ENCODE measurements around the gene LIG1.

Gene LIG1

DNA sequence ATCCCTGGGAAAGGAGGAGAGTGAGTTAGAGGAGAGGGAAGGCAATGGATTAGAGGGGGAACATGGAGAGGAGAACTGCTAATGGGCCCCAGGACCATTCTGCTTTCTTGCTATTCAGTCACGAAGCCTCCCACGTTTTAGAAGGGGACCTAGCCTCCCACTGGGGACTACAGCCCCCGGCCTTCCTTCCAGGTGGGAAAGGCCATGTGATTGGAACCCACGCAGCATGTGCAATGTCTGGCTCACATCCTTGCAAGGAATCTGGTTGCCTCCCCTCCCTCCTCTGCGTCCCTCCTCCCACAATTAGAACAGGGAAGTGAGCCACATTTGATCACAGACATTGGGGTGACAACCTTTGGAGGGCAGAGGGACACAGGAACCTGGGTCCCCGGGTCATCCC, 37.0 kb downstream of the LIG1 start:
- no peak overlapping the region for H3K4me3 ChIP-seq (ENCODE audit: low read depth, low read length)
- no peak for DNase-seq (ENCODE audit: low read depth)

DNA sequence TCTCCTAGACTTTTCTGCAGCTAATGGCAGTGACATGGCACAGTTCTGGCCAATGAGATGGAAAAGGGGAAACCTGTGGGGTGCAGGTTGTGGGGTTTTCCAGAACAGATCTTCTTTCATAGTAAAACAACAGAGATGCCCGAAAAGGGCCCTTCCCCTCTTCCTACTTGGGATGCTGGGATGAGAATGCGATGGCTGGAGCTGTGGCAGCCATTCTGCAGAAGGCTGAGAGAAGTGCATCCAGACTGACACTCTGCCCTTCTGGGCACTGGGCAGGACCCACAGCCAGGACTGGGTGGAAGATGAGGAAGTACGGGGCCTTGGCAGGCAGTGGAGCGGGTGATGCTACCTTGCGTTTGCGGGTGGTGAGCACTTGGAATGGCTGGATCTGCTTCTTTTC, 42.6 kb downstream of the LIG1 start:
- no peak for DNase-seq (ENCODE audit: low read depth)
- no peak overlapping the region for H3K4me3 ChIP-seq (ENCODE audit: low read depth, low read length)

DNA sequence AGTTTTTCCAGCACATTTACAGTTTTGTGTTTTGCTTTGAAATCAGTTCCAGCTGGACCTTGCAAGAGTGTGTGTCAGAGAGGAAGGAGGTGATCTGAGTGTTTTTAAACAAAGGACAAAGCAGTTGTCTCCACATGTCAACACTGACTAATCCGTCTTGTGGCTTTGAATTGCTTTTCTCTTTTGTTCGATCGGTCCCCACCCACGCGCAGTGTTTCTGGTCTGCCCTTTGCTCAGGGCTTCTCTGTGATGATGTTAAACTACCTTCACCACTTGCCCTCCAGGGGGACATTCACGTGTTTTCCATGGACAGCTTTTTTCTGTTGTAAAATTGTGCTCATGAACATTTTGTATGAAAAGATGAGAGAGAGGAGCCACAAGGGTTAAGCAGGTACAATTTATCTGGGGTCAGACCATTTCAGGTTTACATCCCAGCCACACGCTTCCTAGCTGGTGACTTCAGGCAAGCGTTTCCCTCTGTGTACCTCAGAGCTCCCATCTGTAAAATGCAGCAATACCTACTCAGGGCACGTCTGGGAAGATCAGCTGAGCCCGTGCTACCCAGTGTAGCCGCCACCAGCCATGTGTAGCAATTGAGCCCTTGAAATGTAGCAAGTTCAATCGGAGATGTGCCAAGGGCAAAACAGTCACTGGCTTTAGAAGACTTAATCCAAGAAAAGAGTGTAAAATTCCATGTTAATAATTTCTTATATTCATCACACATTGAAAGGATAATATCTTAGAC, 46.1 kb downstream of the LIG1 start:
- DNase-seq (ENCODE audit: low read depth) = peak; percentile 44
- H3K4me3 ChIP-seq (ENCODE audit: low read depth, low read length) = no peak overlapping the region

DNA sequence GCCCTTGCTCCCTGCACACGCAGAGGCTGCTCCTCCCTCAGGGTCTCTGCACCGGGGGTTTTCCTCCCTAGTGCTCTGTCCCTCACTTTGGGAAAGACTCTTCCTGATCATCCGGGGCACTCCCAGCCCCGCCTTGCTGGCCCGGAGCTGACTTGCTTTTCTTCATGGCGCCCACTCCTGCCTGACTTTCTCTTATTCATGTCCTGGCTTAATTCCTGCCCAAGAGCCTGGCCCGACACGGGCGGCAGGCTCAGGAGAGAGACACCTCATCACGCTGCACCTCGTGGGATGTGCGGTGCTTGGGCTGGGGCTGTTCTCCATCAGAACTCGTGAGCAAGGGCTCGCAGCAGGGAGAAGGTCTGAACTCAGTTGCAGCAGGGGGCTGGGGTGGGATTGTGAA, 47.7 kb downstream of the LIG1 start:
- H3K4me3 ChIP-seq (ENCODE audit: low read depth, low read length) = no peak overlapping the region
- no peak for DNase-seq (ENCODE audit: low read depth)

DNA sequence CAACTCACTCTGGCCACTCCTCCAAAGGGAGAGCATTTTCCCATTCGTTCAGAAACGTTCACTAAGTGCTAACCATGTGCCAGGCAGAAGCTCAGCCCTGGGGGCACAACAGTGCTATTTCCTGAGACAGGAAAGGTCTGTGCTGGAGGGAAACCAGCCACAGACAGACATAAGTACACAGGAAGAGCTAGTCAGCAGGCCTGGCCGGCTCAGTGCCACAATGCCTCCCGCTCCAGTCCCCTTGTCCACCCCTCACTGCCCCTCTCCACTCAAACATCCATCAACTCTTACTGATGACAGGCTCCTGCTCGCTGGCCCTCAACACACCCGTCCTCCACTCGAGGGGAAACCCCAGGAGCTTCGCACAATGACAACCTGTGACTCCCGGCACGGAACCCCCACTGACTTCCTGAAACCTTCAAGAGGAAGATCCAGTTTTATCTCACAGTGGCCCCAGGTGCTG, 48.2 kb downstream of the LIG1 start:
- DNase-seq (ENCODE audit: low read depth) = no peak
- no peak overlapping the region for H3K4me3 ChIP-seq (ENCODE audit: low read depth, low read length)

DNA sequence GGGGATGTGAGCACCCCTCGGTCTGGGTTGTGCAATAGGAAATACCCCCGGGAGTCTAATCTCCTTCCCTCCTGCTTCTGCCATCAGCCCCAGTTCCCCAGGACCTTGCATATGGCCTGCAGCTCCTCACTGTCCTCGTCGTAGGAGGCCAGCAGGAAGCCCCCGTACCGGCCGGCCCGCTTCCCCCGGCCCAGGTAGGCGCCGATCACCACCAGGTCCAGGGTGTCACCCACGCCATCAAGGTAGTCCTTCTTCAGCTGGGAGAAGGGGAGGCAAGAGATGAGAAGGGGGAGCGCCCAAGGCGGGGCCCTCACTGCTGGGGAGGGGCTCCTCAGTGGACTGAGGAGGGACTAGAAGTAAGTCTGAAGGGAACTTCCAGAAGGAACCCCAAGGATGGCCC, 49.1 kb downstream of the LIG1 start:
- DNase-seq (ENCODE audit: low read depth) = no peak

DNA sequence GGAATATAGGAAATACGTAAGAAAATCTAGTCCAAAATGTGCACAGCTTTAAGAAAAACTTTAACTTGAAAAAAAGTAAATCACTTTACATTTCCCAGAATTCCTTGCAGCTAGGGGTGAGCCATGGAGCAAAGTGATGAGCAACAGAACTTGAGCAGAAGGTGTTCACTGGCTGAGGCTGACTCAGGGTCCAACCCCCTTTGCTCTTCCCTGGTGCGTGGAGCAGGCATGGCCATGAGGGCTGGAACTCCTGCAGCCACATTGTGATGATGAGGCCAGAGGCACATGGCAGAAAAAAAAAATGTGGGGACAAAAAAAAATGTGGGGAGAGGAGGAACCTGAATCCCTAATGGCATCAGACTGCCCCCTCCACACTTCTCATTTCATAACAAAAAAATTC, 49.6 kb downstream of the LIG1 start:
- no peak overlapping the region for H3K4me3 ChIP-seq (ENCODE audit: low read depth, low read length)
- DNase-seq (ENCODE audit: low read depth) = no peak

More for the DNA sequence above, 49.1 kb downstream of the LIG1 start:
- H3K4me3 ChIP-seq (ENCODE audit: low read depth, low read length) = no peak overlapping the region

DNA sequence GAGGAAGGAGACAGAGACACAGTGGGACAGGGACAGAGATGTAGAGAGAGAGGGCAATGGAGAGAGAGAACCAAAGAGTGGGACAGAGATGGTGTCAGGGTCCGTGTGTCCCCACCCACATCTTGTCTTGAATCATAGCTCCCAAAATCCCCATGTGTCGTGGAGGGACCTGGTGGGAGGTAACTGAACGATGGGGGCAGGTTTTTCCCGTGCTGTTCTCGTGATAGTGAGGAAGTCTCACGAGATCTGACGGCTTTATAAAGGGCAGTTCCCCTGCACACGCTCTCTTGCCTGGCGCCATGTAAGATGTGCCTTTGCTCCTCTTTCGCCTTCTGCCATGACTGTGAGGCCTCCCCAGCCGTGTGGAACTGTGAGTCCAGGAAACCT, 52.0 kb downstream of the LIG1 start:
- no peak for DNase-seq (ENCODE audit: low read depth)

DNA sequence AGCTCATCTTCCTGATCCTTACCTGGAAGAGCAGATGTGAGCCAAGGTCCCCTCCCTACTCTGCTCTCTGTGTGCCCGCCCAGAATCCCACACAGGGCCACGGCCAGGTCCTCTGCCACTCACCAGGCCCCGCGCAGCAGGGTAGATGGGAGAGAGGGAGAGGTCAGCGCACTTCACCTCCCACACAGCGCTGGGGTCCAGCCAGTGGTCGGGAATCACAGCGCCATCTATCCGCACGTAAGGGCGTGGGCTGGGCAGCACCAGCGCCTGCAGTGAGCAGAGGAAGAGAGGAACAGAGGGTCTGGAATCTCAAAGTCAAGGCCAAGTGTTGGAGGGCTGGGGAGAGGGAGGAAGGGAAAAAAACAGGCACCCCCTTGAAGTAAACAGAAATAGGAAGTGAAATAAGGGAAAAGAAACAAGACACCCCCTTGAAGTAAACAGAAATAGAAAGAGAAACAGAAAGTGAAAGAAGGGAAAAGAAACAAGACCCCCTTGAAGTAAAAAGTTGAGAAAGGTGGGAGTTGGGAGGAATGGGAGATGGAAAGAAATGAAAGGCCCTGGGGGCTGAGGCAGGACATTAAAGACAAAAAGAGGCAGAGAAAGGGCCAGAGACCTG, 52.5 kb downstream of the LIG1 start:
- DNase-seq (ENCODE audit: low read depth) = no peak
- no peak overlapping the region for H3K4me3 ChIP-seq (ENCODE audit: low read depth, low read length)

More for the DNA sequence above, 52.0 kb downstream of the LIG1 start:
- H3K4me3 ChIP-seq (ENCODE audit: low read depth, low read length) = no peak overlapping the region

DNA sequence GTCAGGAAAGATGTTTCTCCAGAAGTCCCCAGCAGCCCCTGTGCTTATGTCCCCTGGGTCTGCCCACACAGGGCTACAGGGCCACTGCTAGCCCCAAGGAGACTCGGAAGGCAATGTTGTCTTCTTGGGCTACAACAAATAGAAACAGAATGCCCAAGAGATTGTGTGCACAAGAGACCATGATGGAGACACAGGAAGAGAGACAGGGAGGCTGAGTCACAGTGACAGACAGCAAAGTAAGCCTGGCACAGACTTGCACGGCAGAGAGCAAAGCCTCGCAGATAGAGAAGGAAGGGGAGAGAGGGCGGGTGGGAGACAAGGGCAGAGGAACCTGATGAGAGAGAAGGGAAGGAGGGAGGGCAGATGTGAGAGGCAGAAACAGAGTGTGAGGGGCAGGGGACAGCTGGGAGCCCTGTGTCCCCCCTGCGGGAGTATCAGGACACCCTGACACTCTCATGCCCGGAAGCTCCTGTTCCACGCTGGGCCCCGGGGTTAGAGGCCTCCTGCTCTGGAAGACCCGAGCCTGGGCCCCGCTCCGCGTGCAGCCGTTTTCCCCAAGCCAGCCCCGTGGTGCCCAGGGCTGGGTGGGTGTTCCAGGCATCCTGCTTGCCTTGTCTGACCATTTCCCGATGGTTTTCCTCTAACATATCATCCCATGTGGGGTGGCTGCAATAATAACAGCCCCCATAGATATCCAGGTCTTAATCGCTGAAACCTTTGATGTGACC, 56.8 kb downstream of the LIG1 start:
- no peak overlapping the region for H3K4me3 ChIP-seq (ENCODE audit: low read depth, low read length)
- DNase-seq (ENCODE audit: low read depth) = no peak

DNA sequence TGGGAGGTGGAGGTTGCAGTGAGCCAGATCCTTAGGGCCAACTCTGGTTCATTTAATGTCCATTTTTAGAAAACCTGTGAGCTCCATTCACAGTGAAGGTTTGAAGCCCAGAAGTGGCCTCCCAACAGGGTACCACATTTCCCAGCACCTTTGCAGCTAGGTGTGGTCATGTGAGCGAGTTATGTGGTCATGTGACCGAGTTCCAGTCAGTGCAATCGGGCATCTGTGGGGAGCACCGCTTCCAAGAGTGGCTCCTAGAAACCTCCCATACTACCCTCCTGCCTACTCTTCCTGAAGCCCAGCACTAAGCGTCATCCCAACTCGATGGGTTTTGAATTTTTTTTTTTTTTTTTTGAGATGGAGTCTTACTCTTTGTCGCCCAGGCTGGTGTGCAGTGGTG, 58.9 kb downstream of the LIG1 start:
- DNase-seq (ENCODE audit: low read depth) = no peak
- H3K4me3 ChIP-seq (ENCODE audit: low read depth, low read length) = no peak overlapping the region

DNA sequence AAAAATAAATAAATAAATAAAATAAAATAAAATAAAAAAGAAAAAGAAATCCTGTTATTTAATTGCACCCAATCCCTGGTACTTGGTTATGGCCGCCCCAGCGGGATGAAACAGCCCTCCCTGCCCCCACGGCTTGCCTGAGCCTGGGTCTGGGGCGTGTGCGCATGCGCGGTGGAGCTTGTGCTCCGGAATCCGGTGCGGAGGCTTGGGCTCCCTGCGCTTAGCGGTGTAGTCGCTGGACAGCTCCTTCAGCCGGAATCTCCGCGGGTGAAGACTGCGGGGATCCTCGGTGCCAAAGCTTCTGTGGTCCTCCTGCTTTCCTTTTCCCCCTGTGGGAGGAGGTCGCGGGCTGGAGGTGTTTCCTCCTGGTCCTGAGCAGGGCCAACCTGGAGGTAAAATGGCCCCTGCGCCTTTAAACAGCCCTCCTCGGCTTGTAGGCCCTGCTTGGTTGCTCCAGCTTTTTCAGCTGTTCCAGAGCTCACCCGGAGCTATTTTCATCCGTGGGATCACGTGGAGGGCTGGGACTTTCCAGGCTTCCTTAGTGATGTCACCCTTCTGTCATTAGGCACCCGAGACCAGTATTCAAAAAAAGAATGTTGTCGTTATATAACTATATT, 59.7 kb downstream of the LIG1 start, which contains the start of gene PLA2G4C:
Gene PLA2G4C (minus strand): TSS at position 468 of the 617 bp plus-strand sequence. CDS start 4,288 bp downstream, outside the sequence.
- peak; percentile 56 for DNase-seq (ENCODE audit: low read depth)
- peak within 1 kb of the TSS; percentile 61 for H3K4me3 ChIP-seq (ENCODE audit: low read depth, low read length)

DNA sequence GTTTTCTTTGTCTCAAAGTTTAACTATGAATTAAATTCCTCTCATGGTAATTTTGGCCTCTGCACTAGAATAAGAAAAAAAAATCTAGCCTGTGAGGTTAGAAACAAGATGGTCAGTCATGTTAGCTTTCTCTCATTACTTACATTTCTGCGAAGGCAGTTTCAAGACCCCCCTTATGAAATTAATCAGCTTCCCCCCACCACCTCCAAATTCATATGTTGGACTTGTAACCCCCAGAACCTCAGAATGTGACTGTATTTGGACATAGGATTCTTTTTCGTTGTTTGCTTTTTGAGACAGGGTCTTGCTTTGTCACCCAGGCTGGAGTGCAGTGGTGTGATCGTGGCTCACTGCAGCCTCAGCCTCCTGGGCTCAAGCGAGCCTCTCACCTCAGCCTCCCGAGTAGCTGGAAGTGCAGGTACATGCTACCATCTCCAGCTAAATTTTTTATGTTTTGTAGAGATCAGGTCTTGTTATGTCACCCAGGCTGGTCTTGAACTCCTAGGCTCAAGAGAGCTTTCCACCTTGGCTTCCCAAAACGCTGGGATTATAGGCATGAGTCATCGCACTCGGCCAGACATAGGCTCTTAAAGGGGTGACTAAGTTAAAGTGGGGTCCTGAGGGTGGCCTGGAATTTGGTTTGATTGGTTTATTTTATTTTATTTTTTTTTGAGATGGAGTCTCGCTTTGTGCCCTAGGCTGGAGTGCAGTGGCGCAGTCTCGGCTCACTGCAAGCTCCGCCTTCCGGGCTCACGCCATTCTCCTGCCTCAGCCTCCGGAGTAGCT, 61.0 kb downstream of the LIG1 start:
- H3K4me3 ChIP-seq (ENCODE audit: low read depth, low read length) = no peak overlapping the region
- DNase-seq (ENCODE audit: low read depth) = no peak

DNA sequence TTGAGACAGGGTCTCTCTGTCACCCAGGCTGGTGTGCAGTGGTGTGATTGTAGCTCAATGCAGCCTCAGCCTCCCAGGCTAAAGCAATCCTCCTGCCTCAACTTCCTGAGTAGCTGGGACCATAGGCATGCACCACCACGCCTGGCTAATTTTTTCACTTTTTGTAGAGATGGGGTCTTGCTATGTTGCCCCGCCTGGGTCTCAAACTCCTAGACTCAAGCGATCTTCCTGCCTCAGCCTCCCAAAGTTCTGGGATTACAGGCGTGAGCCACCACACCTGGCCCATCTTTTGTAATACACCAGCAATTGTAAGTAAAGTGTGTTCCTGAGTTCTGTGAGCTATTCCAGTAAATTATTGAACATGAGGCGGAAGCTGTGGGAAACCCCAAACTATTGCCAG, 66.2 kb downstream of the LIG1 start:
- no peak for DNase-seq (ENCODE audit: low read depth)
- no peak overlapping the region for H3K4me3 ChIP-seq (ENCODE audit: low read depth, low read length)

DNA sequence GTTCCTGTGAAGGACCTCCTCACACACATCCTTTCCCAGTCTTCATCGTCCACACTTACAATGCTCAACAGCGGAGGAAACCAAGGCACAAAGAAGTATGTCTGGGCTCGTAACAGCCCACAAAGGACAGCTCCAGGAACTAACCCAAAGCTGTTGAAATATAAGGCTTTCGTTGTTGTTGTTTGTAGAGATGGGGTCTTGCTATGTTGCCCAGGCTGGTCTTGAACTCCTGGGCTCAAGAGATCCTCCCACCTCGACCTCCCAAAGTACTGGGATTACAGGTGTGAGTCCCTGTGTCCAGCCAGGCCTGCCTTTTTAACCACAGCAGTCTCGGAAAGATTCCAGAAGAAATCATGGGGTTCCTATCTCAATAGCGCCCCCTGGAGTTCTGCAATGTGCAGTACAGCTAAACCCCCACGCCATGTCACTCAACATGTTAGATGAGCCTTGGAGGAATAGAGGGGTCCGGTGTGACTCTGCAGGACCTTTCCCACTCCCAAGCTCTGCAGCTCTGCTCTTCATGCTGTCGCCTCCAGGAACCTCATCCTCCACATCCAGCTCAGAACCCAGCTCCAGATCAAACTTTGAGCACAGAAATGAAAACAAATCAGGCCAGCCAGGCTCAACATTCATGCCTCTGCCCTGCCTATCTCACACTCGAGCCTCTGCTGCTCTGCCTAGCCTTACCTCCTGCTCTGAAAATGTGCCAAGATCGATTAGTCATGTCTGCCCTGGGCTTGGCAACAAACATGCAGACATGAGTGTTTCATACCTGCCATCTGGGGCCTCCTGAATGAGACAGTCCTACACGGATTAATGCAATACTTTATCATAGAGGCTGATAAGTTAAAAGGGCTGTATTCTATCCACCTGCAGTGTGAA, 67.0 kb downstream of the LIG1 start:
- DNase-seq (ENCODE audit: low read depth) = no peak
- H3K4me3 ChIP-seq (ENCODE audit: low read depth, low read length) = no peak overlapping the region

DNA sequence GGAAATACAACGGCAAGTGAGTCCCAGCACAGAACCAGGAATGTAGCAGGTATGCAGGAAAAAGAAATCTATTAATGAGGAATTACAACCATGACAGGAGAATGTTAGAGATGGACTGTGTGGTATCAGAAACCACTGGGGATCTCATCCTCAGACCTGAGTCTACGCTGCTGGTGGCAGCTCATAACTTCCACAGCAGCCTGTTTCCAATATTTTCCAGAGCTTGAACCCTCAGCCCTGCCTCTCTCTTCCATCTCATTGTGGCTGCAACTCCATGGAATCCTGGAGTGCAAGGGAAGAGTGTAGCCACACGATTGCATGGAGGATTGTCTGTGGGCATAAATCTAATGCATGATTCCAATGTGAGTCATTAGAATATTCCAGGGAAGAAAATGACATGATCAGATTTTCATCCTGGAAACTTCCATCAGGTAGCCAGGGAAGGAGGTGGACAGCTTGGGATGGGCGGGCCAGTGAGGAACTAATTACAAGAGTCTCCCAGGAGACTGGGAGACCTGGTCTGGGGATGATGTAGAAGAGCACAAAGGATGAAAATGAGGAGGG, 74.5 kb downstream of the LIG1 start:
- DNase-seq (ENCODE audit: low read depth) = no peak
- H3K4me3 ChIP-seq (ENCODE audit: low read depth, low read length) = no peak overlapping the region

DNA sequence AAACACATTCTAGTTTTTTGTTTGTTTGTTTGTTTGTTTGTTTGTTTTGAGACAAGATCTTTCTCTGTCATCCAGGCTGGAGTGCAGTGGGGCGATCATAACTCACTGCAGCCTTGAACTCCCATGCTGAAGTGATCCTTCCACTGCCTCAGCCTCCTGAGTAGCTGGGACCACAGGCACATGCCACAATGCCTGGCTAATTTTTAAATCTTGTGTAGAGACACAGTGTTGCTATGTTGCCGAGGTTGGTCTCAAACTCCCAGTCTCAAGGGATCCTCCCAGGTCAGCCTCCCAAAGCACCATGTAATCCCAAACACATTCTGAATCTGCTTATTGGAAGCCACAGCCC, 75.3 kb downstream of the LIG1 start:
- H3K4me3 ChIP-seq (ENCODE audit: low read depth, low read length) = no peak overlapping the region
- DNase-seq (ENCODE audit: low read depth) = no peak

DNA sequence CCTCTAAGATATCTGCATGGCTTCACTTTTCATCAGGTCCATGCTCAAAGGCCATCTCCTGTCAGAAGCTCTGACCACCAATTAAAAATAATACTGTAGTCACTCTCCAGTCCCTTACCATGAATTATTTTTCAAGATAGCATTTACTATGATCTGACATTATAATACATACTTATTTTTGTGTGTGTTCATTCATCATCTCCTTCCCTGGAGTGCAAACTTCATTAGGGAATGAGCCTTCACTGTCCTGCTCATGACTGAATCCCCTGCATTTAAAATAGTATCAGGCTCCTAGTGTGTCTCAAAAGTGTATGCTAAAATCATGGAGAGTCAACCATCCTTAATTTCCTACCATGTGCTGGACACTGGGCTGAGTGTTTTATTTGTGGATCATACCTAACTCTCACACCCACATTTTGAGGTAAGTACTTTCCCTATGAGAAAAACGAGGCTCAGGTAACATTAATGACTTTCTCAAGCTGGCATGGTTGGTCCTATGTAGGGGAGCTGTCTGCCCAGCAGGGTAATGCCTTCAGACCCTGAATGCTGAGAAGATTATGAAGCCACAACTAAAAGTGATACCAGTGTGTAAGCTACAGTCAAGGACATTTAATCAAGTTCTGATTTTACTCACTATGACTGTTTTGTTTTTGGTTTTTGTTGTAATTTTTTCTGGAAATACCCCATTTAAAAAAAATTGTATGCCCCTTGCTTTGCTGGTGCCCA, 75.9 kb downstream of the LIG1 start:
- no peak for DNase-seq (ENCODE audit: low read depth)
- no peak overlapping the region for H3K4me3 ChIP-seq (ENCODE audit: low read depth, low read length)

Measured in skeletal muscle cell (primary cell).